GM18502 (cell line): Measurements from ENCODE around the gene TUBA3D.
"Not testable (repeated sequence)": the region's sequence is repeated elsewhere in the genome, so short reads cannot be mapped to it uniquely, and the experiment has no call there.

ENCODE experiments used
- ATAC-seq: cut with Tn5 transposase; IDR thresholded peaks from one replicate; pipeline ENCODE4 v1.9.1; 2021; ENCODE audit warnings: mild to moderate bottlenecking; ENCODE audit not compliant: unreplicated experiment, poor library complexity

The TUBA3D gene

DNA sequence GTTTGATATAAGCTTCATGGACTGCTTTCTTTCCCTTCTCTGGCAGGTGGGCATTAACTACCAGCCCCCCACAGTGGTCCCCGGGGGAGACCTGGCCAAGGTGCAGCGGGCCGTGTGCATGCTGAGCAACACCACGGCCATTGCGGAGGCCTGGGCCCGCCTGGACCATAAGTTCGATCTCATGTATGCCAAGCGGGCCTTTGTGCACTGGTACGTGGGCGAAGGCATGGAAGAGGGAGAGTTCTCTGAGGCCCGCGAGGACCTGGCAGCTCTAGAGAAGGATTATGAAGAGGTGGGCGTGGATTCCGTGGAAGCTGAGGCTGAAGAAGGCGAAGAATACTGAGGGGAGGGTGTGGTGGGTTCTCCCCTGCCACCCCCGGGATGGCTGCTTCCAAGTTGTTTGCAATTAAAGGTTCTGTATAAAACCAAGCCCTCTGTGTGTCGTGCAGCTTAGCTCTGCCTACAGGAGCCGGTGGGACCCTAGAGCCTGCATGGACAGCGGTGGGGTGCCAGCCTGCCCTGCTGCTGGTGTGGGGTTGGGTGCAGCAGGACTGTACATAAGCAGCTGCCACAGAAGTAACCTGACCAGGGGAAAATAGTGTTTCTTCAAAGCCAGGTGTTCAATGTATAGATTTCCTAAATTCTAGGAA lies 6.7 kb downstream of the TUBA3D start:
- not testable (repeated sequence) for ATAC-seq

DNA sequence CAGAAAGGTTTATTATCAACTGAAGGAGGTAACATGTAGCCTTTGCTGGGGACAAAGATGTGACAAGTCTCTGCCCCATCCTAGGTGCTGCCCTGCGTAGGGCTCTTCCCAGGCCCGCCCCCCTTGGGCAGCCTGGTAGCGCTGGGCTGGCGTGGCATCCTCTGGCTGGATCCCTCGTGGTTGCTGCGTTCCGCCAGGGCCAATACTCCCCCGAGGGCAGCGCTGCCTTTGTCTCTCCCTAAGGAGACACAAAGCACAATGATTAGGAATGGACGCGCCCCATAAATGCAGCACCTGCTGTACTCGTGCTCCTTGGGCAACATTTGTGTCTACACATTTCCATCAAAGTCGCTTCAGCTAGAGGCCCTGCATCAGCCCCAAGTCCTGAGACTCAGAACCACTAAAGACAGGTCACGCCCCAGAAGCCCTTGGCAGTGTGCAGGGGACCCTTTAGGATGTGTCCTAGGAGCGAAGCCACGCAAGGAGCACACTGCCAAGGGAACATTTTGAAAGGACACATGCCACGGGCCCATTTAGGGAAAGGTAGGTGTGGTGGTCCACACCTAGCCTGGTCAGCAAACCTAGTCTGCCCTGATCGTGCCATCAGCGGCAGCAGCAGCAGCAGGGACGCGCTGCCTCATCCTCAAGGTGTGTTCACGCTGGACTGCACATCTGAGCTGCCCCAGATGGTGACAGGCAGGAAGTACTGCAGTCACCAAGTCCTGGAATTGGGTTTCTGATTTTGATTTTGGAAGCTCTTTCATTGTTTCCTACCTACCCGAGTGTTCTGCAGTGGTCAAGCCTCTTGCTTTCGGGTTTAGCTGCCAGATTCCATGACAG lies 8.3 kb downstream of the TUBA3D start:
- not testable (repeated sequence) for ATAC-seq

DNA sequence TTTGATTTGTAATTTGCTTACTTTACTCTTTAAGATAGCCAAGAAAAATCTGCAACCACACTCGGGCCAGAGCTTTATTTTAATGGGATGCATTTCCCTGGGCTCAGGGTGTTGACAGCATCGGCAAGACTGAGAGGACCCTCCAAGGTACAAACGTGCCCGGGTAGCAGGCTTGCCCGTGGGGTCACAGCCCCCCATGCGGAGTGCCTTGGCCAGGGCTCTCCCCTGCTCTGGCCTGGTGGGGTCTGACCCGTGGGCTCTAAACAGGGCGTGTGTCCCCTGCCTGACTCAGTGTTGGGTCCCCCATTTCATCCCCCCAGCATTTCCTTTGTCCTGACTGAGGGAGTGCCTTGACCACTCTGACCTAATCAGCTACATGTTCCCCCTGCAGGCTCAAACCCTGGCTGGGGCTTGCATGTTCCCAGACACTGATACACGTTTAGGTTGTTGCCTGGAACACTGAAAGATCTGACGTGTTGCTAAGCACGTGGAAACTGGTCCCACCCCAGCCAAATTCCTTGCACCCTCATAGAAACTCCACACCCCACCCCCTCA lies 9.1 kb downstream of the TUBA3D start:
- ATAC-seq = not testable (repeated sequence)

DNA sequence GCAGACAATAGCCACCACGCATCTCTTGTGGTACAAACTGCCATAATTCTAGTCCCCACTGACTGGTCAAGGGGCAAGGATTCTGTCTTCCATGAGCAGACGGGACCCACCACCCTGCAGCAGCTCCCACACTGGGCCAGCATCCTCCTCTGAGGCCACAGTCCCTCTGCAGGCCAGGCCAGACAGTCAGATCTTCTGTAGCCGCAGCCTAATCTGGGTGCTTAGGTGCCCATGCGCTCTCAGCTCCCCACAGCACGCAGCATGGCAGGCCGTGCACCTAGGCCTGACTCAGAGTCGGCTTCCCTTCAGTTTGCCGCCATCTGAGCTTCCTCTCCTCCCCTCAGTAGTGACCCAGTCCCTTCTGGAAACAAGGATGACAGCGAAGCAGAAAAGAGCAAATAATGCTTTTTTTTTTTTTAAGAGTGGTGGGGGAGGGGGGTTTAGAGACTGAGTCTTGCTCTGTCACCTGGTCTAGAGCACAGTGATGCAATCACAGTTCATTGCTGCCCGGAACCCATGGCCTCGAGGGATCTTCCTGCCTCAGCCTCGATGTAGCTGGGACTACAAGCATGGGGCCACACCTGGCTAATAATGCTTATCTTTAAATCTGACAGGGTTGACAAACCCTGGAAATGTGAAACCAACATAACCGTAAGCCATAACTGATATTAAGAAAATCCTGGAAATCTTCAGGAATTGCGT lies 10.4 kb downstream of the TUBA3D start:
- ATAC-seq = not testable (repeated sequence)

DNA sequence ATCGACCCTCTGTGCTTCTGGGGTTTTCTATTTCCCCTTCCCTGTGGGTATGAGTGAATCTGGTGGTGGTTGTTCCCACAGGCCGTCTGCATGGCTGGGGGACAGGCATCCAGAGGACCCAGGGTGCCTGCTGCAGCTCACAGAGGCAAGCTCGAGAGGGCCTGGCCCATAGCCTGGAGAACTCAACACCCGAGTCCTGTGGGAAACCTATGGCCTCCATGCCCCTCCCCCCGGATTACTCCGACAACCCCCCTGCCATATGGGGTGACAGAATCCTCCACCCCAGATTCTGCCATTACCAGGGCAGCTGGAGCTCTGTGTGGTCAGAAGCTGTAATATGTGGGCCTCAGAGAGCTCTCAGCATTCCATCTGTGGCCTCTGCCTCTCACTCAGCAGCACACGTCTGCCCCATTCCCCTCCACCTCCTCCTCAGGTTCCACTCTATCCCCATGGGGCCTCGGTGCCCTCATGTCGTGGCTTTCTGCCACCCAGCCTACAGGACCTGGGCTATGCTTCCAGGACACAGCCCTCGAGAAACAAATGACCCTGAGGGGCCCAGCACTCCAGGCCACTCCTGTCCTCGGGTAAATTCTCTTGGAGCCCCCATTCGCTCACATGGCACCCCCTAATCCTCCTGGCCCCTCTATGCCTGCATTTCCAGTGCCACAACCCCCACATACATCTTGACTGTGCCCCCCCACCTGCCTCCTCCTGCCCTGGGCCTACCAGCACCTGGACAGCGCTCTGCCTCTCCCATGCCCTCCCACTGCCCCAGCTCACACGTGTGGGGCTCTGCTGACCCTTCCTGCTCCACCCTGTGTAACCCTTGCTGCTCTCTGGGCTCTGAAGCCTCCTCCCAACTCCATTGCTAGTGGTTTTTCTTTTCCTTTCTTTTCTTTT lies 12.6 kb downstream of the TUBA3D start:
- no peak for ATAC-seq

DNA sequence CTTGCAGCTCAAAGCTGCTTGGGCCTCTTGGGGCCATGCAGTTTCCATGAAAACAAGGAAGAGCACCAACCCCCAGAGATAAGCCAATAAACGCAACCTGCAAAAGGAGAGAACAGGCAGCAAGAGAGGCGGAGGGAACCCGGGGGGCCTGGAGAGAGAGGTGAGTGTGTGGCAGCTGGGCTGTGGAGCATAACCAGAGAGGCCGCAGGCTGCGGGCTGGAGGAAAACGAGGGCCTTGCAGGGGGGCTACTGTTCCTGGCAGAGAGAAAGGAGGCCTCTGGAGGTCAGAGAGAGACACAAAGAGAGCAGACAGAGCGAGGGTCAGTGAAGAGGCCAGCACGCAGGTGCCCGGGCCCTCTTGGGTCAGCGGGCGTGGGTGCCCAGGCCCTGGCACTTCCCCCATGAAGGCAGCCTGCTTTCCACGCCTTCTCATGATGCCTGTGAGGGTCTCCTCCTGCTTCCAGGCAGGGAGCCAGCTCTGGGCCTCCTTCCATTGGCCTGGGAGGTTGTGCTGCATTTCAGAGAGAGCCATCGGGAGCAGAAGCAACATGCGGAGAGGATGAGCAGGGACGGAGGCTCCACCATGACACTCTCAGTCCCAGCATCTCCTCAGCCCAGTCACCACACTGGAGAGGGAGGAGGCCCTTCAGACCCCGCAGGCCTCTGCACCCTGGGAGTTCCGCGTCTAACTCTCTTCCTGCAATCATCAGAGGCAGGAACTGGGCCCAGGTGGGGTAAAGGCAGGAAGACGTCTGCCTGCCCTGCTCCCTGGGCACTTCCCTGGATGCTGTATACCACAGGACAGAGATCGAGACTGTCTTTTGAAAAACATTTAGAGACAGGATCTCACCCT lies 14.9 kb downstream of the TUBA3D start:
- not testable (repeated sequence) for ATAC-seq

DNA sequence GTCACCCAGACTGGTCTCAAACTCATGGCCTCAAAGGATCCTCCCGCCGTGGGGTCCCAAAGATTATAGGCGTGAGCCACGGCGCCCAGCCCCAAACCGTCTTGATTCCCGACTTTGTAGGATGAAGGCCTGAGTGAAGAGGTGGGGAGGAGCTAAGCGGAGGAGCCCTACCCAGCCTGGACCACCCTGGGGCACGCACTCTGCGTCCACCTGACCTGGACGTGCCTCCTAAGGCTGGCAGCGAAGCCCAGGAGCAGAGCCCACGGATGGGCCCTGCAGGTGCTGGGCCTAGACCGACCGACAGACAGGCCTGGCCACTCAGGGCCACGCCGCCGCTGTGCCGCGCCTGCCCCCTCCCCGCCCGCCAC lies 15.5 kb downstream of the TUBA3D start:
- not testable (repeated sequence) for ATAC-seq

DNA sequence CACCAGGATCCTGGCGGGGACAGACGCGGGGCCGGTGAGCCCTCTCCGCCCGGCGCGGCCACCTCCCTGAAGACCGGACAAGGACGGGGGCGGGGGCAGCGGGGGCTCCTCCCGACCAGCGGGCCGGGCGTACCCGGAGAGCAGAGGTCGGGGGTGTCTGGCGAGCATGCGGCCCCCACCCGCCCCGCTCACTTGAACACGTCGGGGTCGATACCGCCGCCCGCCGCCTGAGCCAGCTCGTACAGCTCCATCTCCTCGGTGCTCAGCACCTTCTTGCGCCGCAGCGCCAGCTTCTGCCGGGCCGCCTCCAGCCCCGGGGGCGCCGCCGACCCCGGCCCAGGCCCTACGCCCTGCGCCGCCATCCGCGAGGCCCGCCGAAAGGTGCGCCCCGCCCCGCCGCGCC lies 16.1 kb downstream of the TUBA3D start, which contains the start of gene MZT2A:
MZT2A (minus strand) TSS at position 383 of the 403 bp plus-strand sequence; CDS start at position 362, 21 bp downstream.
- peak; percentile 16 for ATAC-seq

DNA sequence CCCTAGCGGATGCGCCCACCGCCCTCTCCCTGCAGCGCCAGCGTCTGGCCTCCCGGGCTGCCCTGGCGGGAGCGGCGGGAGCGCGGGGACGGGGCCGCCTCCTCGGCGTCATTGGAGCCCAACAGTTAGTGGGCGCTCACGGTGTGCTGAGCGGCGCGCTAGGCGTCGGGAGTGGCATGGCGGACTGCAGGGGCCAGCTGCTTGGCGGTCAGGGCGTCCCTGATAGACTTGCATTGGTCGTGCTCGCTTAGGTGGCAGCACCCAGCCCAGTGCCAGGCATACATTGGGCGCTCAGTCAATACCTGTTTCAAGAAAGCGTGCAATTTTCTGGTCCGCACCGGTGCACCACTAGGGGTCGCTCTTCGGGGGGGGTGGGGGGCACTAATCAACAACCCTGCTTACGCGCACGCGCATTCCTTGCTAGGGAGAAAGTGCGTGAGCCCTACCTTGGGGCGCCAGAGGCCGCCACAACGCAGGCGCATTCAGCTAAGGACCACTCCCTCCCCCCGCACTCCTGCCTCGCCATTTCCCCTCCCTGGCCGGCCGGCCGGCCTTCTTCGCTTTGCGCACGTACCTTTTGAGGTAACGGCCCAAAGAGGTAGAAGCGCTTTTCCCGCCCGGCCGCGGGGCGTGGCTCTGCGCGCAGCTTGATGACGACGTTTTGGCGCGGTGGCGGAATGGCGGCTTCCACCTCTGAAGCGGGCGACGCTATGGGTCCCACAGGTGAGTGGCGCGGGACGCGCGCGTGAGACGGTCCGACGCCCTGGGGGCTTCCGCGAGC lies 16.7 kb downstream of the TUBA3D start:
- peak; percentile 72 for ATAC-seq

DNA sequence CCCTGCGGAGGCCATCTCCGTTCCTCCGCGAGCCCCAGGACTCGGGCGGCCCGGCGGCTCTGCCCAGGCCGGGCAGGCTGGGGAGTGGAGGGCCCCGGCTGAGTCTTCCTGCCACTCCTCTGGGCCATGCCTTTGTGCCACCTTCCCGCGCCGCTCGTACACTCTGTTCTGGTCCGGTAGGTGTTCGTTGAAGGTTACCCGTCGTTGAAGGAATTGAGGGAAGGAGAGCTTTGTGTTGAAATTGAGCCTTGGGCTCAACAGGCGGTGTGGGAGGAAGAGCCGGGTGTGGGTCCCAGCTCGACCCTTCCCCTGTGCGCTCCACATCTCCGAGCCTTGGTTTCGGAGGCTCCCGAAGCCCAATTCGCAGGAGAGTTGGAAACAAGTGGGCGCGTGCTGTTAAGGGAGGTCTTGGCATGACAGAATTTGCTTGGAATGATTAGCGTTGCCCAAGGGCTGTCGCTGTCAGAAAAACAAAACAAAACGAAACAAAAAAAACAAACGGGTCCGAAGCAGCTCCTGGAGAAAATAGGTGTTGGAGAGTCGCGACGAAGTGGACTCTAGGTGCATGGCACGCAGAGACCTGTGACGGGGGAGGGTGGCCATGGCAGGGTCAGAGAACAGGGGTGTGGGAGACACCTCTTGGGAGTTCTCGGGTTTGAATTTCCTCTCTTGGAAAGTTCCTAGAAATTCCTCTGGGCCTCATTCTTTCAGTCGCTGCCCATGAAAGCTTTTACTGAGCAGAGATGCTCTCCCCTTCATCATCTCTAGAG lies 17.5 kb downstream of the TUBA3D start:
- peak; percentile 32 for ATAC-seq

DNA sequence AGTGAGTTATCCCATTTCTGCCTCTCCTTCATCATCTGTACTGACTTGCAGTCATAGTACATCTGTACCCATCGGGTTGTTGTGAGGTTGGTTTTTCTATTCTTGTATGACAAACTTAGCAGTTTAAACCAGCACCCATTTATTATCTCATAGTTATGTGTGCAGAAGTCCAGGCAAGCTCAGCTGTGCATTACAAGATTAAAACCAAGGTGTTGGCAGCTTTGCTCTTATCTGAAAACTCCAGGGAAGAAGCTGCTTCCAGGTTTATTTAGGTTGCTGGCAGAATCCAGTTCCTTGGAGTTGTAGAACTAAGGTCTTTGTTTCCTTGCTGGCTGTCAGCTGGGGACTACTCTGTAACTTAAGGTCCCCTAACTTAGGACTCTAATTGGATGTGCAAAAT lies 19.6 kb downstream of the TUBA3D start:
- not testable (repeated sequence) for ATAC-seq

DNA sequence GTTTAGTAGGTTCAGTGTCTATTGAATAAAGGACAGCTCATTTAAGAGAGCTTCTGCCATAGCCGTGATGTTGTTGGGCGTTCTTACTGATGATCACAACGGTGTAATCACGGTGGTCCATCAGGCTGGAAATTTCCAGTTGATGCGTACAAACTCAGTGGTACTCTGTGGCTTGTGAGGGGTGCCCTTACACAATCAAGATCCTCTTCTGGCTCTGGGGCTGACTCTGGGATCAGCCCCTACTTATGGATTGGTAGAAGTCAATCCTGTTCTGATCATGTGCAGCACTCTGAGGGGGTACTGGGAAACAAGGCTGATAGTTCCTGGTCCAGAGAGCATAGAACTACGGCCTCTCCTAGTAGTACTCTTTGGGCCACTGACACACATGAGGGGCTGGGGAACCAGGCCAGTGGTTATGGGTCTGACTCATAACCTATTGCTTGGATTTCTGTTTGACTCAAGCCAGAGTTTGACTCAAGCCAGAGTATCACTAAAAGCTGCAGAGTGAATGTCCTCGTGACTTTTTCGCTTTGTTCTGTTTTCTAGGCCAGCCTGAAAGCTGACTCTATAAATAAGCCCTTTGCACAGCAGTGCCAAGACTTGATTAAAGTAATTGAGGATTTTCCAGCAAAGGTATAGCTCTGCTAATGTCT lies 22.5 kb downstream of the TUBA3D start:
- peak; percentile 97 for ATAC-seq

DNA sequence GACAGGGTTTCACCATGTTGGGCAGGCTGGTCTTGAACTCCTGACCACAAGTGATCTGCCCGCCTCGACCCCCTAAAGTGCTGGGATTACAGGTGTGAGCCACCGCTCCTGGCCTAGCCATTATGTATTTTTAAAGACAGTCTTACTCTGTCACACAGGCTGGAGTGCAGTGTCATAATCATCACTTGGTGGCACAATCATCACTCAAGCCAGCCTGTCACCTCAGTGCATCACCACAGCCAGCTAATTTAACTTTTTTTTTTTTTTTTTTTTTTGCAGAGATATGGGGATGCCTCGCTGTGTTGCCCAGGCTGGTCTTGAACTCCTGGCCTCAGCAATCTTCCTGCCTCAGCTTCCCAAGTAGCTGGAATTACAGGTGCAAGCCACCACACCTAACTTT lies 27.7 kb downstream of the TUBA3D start:
- ATAC-seq = not testable (repeated sequence)

DNA sequence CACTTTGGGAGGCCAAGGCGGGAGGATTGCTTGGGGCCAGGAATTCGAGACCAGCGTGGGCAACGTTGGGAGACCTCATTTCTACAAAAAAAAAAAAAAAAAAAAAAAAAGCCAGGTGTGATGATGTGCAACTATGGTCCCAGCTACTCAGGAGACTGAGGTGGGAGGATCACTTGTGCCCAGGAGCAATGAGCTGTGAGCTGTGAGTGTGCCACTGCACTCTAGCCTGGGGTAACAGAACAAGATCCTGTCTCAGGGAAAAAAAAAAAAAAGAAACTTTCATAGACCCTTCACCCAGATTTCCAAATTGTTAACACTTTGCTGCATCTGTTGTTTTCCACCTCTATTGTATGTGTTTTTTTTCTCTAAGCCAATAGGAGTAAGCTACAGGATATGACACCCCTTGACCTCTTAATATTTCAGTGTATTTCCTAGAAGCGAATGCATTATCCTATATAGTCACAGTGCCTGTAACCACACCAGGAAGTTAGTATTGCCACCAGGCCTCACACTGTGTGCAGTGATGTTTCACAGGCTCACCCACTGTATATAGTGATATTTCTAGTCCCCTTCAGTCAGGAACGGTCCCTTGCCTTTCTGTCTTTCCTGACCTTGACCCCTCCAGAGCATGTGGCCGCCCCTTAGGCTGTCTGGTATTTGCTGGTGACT lies 28.3 kb downstream of the TUBA3D start:
- not testable (repeated sequence) for ATAC-seq

DNA sequence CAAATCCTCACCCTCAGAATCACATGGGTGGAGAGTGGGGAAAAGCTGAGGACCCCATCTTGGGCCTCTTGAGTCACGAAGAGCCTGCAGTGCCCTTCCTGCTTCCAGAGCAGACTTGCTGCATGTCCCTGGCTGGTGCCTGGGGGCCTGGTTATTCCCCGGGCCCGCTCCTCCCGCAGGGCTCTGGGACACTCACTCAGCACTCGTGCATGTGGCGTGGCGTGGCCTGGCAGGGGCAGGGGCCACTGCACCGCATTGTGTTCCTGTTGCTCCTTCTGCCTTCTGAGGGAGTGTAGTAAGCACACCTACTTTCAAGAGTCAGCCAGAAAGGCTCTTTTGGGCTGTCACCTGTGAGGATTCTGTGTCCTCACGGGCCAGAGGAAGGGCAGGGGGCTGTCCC lies 33.7 kb downstream of the TUBA3D start:
- no peak for ATAC-seq

DNA sequence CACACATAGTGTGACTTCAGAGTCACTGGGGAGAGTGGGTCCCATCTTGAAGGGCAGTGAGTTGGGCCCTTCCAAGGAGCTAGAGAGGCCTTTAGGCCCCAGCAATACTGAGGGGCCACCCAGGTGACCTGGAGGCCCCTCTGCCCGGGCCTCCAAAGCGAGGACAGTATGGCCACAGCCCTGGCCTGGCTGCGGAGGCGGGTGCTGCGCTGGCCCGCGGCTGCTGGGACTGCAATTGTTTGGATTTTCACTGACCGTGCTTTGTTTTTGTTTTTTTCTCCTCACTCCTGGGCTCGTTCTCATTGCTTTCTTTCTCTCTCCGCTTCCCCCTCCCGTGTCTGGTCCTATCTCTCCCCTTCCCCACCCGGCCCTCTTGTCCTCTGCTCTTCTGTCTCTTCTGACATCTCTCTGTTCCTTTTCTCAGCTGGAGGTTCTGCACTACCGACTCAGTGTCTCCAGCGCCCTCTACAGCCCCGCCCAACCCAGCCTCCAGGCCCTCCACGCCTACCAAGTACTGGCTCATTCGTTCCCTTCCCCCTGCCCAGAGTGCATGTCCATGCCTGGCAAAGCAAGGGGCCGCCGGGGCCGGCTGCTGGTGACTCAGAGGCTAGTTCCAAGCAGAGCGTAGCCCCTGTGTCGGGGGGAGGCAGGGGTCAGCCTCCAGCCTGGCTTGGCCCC lies 35.5 kb downstream of the TUBA3D start:
- not testable (repeated sequence) for ATAC-seq
